Gastroesophageal sphincter (tissue), 4 donors: Measurements from ENCODE around the gene TBC1D10A. TPM values are rescaled to one million over a fixed set of nuclear protein-coding genes. Genes with fewer than 3 reads are reported as not detected.
A peak's percentile ranks its signal among the peaks of the same experiment; 100 is the strongest.

Experiments
- ATAC-seq: fragments of 150-250 bp; one replicate; pipeline ENCODE4 v1.9.1; 2016; ENCODE audit warnings: mild to moderate bottlenecking, moderate library complexity
- H3K27ac ChIP-seq, 4 donors: fragments of 200-600 bp; sonication (generic) in 3 of 4; 1 replicate in 3 of 4; 2 replicates in 1 of 4; pipeline ENCODE4 v1.5.1; 2016 to 2019
- H3K27me3 ChIP-seq: fragments of 200-600 bp; sonication (generic); one replicate; pipeline ENCODE4 v1.5.1; 2019
- H3K36me3 ChIP-seq, 2 donors: fragments of 200-600 bp; sonication (generic); one replicate each; pipeline ENCODE4 v1.5.1; 2019; ENCODE audit warnings: control low read depth in 1 of 2
- H3K4me1 ChIP-seq, 3 donors: fragments of 200-600 bp; sonication (generic); 1 replicate in 2 of 3; 2 replicates in 1 of 3; pipeline ENCODE4 v1.5.1; 2016 to 2019; ENCODE audit warnings: control low read depth in 2 of 3
- H3K4me3 ChIP-seq, 2 donors: fragments of 200-600 bp; sonication (generic); one replicate each; pipeline ENCODE4 v1.5.1; 2019; ENCODE audit warnings: mild to moderate bottlenecking in 1 of 2, moderate library complexity in 1 of 2
- H3K9me3 ChIP-seq, 3 donors: fragments of 200-600 bp; sonication (generic); one replicate each; pipeline ENCODE4 v1.5.1; 2017 to 2019; ENCODE audit warnings: control low read depth in 2 of 3
- EP300 ChIP-seq: sonication (generic); formaldehyde crosslinking; IDR thresholded peaks from one replicate; pipeline ENCODE4 v1.6.1; 2017; ENCODE audit warnings: antibody characterized with exemption, mild to moderate bottlenecking
- POLR2A ChIP-seq, 2 donors: fragments of 450-650 bp; IDR thresholded peaks; one replicate each; pipeline ENCODE4 v1.6.1; 2017; ENCODE audit warnings: antibody characterized with exemption in 2 of 2, mild to moderate bottlenecking in 2 of 2, moderate library complexity in 1 of 2
- POLR2AphosphoS5 ChIP-seq: sonication (generic); formaldehyde crosslinking; IDR thresholded peaks from one replicate; pipeline ENCODE4 v1.6.1; 2017; ENCODE audit warnings: antibody characterized with exemption
- WGBS, 2 donors: methylation state at CpG; one replicate each; pipeline ENCODE4 v1.1.5; 2018; ENCODE audit warnings: low coverage in 1 of 2; 5-methylcytosine and 5-hydroxymethylcytosine counted together
- total RNA-seq, 4 donors: library from RNA; depleted of rRNA; stranded (reverse); fragments of >200 nt; gene quantifications; one replicate each; pipeline ENCODE4 v1.1.0, GENCODE V29; 2016
- TF ChIP-seq, protein P1 (sequence below), 4 experiments: fragments of 200-600 bp in 2 of 4; fragments of 450-650 bp in 2 of 4; sonication (generic) in 1 of 4; IDR thresholded peaks; one replicate each; pipeline ENCODE4 v1.5.1; 2017 to 2019; ENCODE audit warnings: antibody characterized with exemption in 4 of 4, mild to moderate bottlenecking in 2 of 4, moderate library complexity in 2 of 4

TBC1D10A gene
- total RNA-seq, 4 donors from 2014 or later, result 25.3 to 30.8 (median 26.0) TPM

DNA sequence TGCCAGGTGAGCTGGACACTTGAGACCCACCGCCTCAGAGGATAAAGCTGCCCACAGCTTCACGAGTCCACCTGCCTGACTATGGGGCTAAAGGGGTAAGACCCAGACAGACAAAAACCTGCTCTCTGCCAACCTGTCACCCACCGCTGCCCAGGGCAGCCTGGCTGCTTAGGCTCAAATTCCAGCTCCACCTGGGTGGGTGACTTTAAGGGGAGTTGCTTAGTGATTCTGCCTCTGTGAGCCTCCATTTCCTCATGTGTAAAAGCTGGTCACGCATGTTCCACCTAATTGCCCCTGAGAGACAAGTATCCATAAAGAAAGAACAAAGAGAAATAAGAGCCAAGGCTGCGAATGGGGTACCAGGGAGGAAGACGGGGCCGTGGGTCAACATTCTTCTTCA lies 33.7 kb downstream of the TBC1D10A start:
- peaks cover 7 to 39% (median 28%) of the 10 kb centered on the region in 3 donors for H3K4me1 ChIP-seq
- no peaks in the 10 kb centered on the region for H3K27me3 ChIP-seq
- no peaks in the 10 kb centered on the region for H3K9me3 ChIP-seq
- no peak for ATAC-seq
- no peak overlapping the region for H3K4me3 ChIP-seq
- H3K36me3 ChIP-seq, result peaks cover 0 to 65% of the 10 kb centered on the region in 2 donors
- WGBS, 2 donors, result 60% methylated on average over 1 of the region's 7 CpGs; no CpG with 5 or more reads in 1 of the 2 donors
- TF ChIP-seq POLR2AphosphoS5, result no peak
- TF ChIP-seq EP300, result no peak
- TF ChIP-seq POLR2A (IDR thresholded peaks at IDR 0.05), result no peak
- TF ChIP-seq, protein P1, sequence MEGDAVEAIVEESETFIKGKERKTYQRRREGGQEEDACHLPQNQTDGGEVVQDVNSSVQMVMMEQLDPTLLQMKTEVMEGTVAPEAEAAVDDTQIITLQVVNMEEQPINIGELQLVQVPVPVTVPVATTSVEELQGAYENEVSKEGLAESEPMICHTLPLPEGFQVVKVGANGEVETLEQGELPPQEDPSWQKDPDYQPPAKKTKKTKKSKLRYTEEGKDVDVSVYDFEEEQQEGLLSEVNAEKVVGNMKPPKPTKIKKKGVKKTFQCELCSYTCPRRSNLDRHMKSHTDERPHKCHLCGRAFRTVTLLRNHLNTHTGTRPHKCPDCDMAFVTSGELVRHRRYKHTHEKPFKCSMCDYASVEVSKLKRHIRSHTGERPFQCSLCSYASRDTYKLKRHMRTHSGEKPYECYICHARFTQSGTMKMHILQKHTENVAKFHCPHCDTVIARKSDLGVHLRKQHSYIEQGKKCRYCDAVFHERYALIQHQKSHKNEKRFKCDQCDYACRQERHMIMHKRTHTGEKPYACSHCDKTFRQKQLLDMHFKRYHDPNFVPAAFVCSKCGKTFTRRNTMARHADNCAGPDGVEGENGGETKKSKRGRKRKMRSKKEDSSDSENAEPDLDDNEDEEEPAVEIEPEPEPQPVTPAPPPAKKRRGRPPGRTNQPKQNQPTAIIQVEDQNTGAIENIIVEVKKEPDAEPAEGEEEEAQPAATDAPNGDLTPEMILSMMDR (IDR thresholded peaks at IDR 0.05), result no peak
- peak overlapping the region in 3 of 4 donors; percentile 95 to 98 (median 96) for H3K27ac ChIP-seq

DNA sequence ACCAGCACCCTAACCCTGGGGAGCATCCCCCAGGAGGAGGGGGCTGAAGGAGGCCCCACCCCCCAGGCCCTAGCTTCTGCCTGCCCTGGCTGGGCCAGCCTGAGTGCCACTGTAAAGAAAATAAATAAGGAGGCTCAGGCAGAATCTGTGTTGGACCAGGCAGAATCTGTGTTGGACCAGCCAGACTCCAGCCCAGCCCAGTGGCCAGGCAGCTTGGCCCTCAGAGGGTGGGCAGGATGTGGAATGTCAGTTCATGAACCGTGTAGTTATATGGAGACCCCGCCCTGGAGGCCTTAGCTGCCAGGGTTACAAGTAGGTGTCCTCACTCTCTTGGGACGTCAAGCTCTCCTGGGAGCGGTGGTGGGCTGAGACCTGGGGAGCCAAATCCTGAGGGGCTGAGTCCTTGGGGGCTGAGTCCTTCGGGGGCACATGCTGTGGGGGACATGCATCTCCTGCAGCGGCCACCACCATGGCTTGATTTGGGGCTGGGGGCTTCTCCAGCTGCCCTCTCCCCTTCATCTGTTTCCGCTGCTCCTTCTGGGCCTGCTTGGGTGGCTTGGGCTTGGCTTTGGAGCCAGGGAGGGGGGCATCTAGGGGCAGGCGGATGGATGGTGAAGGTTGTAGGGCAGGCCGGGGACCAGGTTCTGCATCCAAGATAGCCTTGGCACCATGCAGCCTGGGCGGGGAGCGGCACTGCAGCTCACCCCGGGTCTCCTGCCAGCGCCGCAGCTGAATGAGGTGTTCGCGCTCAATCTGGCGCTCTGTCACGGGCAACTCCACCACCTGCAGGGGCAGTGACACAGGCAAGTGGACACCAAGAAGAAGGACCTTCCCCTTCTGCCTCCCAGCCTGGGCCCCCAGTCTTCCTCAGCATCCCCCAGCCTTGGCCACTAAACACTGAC lies 34.4 kb downstream of the TBC1D10A start:
- Histone ChIP-seq H3K27me3 (no peaks in the 10 kb centered on the region), H3K9me3 (no peaks in the 10 kb centered on the region), H3K4me3 (no peak overlapping the region), H3K36me3 (peaks cover 0 to 60% of the 10 kb centered on the region in 2 donors), H3K27ac (peak overlapping the region; percentile 94 to 98 (median 96)), H3K4me1 (peaks cover 7 to 46% (median 32%) of the 10 kb centered on the region in 3 donors)
- TF ChIP-seq, protein P1 (IDR thresholded peaks at IDR 0.05), result no peak
- TF ChIP-seq POLR2AphosphoS5, result no peak
- TF ChIP-seq EP300, result no peak
- TF ChIP-seq POLR2A (IDR thresholded peaks at IDR 0.05), result no peak
- 100% methylated on average over 1 of the region's 18 CpGs; no CpG with 5 or more reads in 1 of the 2 donors for WGBS, 2 donors
- no peak for ATAC-seq

DNA sequence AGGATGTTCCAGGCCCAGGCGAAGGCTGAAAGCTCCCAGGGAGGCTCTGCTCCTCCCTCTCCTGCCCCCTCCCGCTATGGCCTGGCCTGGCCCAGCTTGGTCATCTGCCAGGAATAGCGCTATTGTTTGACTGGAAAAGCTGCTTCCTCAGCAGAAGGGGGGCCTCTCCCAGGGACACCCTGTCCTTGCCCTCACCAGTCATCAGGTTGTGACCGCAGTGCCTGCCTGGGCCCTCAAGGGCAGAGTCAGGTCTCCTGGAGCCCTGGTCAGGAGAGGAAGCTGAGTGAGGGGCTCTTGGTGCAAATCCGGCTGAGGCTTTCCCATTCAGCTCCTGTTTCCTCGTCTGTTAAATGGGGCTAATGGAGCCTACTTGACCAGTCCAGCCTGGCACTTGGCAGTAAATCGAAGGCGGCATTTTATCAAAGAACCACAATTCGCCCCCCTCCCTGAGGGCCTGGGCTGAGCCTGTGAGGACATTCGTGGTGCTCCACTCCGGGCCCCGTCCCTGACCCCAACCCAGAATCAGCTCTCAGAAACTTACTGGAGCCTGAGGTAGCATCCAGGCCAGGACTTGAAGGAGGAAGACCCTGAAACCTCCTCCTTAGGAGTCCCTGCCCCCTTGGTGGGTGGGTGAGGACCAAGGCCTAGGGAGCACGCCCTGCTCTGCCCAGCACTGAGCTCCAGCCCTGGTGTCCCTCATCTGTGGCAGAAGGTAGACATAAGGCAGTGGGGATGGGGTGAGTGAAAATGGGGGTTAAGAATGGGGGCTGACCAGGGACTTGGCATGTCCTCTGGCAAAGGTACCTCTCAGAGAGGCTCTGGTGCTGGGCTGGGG lies 35.5 kb downstream of the TBC1D10A start:
- Histone ChIP-seq H3K27ac (peak overlapping the region; percentile 94 to 98 (median 96)), H3K4me3 (no peak overlapping the region), H3K9me3 (no peaks in the 10 kb centered on the region), H3K4me1 (peaks cover 7 to 56% (median 35%) of the 10 kb centered on the region in 3 donors), H3K36me3 (peaks cover 0 to 60% of the 10 kb centered on the region in 2 donors), H3K27me3 (no peaks in the 10 kb centered on the region)
- peak; percentile 59 for ATAC-seq
- WGBS, 2 donors, result 0% methylated on average over 1 of the region's 13 CpGs; no CpG with 5 or more reads in 1 of the 2 donors
- TF ChIP-seq, protein P1 (IDR thresholded peaks at IDR 0.05), result peak in 1 of 4 experiments; percentile 25
- TF ChIP-seq POLR2A (IDR thresholded peaks at IDR 0.05) (peak; percentile 24 to 39), POLR2AphosphoS5 (peak; percentile 99), EP300 (peak; percentile 80)

GRCh38 chr22:30290342-30291057 lies 36.2 kb downstream of the TBC1D10A start:
- WGBS, 2 donors, result no CpG with 5 or more reads among the region's 3 CpGs
- H3K27ac ChIP-seq, result peak overlapping the region; percentile 94 to 98 (median 96)
- ATAC-seq, result peak; percentile 17
- H3K27me3 ChIP-seq, result no peaks in the 10 kb centered on the region
- no peaks in the 10 kb centered on the region for H3K9me3 ChIP-seq
- peak overlapping the region in 1 of 2 donors; percentile 76 for H3K4me3 ChIP-seq
- H3K4me1 ChIP-seq, result peaks cover 7 to 56% (median 35%) of the 10 kb centered on the region in 3 donors
- no peak for TF ChIP-seq POLR2AphosphoS5
- TF ChIP-seq EP300, result no peak
- TF ChIP-seq POLR2A (IDR thresholded peaks at IDR 0.05), result no peak
- TF ChIP-seq, protein P1 (IDR thresholded peaks at IDR 0.05), result no peak
- peaks cover 0 to 60% of the 10 kb centered on the region in 2 donors for H3K36me3 ChIP-seq
